Measurements from ENCODE around the gene MARVELD3.

MARVELD3 gene

DNA sequence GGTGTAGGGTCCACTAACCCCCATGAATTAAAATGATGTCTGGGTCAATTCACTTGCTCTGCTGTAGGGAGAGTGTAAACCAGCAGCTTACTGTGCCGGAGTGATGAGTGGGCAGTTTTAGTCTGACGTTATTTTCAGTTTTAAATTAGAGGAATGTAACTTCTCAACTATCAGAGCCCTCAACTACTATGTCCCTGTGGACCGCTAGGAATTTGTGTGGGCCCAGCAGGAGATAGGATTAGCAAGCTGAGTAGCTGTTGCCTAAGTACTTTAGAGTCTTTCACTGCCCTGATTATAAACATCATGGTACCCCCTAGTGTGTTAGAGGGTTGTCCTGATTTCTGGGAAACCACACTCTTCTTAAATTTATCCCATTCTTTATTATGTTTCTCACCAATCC lies 11.4 kb downstream of the MARVELD3 start:
- H3K4me3 ChIP-seq (ENCODE audit: low read depth, low read length), result no peak overlapping the region
- TF ChIP-seq, protein P1, sequence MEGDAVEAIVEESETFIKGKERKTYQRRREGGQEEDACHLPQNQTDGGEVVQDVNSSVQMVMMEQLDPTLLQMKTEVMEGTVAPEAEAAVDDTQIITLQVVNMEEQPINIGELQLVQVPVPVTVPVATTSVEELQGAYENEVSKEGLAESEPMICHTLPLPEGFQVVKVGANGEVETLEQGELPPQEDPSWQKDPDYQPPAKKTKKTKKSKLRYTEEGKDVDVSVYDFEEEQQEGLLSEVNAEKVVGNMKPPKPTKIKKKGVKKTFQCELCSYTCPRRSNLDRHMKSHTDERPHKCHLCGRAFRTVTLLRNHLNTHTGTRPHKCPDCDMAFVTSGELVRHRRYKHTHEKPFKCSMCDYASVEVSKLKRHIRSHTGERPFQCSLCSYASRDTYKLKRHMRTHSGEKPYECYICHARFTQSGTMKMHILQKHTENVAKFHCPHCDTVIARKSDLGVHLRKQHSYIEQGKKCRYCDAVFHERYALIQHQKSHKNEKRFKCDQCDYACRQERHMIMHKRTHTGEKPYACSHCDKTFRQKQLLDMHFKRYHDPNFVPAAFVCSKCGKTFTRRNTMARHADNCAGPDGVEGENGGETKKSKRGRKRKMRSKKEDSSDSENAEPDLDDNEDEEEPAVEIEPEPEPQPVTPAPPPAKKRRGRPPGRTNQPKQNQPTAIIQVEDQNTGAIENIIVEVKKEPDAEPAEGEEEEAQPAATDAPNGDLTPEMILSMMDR (IDR thresholded peaks at IDR 0.05; ENCODE audit: insufficient read depth, low read depth, low read length, missing control alignments), result no peak
- DNase-seq (ENCODE audit: low read depth), result no peak

DNA sequence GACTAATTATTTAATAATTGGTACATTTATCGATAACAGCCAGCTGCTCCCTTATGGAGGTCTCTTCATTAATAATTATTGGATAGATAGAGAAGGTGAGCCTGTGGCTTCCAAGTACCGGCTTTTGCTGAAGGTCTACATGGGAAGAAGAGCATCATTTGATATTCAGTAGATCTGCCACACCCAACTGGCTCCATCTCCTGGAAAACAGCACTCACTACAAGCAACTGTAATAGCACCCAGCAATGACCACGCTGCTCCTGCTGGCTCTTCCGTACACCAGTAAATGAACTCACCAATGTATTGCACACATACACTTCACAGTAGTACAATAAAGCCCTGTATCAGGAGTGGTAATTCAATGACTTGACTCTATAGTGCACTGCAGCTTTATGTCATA lies 19.5 kb downstream of the MARVELD3 start:
- no peak overlapping the region for H3K4me3 ChIP-seq (ENCODE audit: low read depth, low read length)
- TF ChIP-seq, protein P1 (IDR thresholded peaks at IDR 0.05; ENCODE audit: insufficient read depth, low read depth, low read length, missing control alignments), result peak; percentile 51
- DNase-seq (ENCODE audit: low read depth), result peak; percentile 44

DNA sequence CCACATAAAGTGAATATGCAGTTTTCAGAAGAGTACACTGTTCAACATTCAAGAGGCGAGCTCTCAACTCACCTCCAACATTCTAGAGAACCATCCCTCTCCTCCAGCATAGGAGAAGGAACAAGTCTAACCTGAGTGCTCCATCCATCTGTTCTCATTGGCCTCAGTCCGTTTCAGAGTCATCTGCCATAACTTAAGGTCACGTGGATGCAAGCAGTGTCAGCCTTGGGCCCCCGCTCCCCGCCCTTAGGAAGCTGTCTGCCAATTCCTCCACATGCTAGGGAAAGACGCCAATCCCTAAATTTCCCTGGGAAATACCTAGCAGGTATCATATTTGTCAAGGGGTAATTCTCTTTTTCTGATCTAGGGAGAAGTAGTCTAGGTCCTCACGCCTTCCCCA lies 21.4 kb downstream of the MARVELD3 start:
- no peak for DNase-seq (ENCODE audit: low read depth)
- no peak overlapping the region for H3K4me3 ChIP-seq (ENCODE audit: low read depth, low read length)
- TF ChIP-seq, protein P1 (IDR thresholded peaks at IDR 0.05; ENCODE audit: insufficient read depth, low read depth, low read length, missing control alignments), result no peak

DNA sequence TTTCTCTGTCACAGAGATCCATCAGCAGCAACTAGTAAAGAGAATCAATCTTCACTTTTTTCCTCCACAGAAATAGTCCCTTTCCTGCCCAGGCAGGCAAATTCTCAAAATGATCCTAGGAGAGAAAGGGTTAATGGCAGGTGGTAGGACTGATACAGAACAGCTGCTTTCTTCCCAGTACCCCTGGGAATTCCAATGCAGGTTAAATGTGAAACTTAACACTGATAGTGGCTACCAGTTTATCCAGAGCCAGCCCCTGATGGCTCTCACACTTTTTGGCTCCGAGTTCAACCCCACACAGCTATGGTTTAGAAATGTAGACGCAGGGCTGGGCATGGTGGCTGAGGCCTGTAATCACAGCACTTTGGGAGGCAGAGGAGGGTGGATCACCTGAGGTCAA lies 22.2 kb downstream of the MARVELD3 start:
- TF ChIP-seq, protein P1 (IDR thresholded peaks at IDR 0.05; ENCODE audit: insufficient read depth, low read depth, low read length, missing control alignments), result no peak
- no peak for DNase-seq (ENCODE audit: low read depth)
- H3K4me3 ChIP-seq (ENCODE audit: low read depth, low read length), result no peak overlapping the region

DNA sequence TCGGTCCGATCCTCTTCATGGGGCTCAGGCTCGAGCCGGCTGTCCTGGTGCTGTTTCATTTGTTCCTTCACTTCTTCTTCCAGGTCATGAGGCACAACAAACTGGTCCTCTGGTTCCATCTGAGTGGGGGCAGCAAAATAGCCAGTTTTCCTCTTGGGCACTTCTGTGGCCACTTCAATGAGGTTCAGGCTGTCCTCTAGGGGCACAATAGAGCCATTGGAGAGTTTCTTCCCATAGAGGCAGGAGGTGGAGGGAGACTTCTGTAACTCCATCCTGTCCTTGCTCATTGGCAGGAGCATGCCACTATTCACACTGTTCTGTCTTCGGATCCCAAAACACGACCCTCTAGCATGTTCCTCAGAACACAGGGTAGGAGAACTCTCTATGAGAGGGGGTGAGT lies 22.9 kb downstream of the MARVELD3 start:
- H3K4me3 ChIP-seq (ENCODE audit: low read depth, low read length), result no peak overlapping the region
- DNase-seq (ENCODE audit: low read depth), result no peak
- TF ChIP-seq, protein P1 (IDR thresholded peaks at IDR 0.05; ENCODE audit: insufficient read depth, low read depth, low read length, missing control alignments), result peak; percentile 38

DNA sequence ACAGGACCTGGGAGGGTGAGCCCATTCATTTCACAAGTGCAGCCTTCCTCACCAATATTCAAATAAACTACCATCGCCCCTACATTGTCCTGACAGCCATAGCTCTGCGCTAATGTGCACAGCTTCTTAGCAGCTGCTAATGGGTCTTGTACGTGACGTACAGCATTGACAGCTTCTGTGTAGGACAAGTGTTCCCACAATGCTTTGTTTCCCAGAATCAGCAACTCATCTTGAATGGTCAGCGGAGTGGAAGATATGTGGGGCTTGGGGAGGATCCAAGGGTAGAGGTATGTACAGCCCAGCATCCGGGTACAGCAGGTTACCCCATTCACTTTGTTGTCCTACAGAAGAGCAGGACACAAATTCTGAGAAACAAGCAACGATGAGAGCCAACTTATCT lies 23.7 kb downstream of the MARVELD3 start:
- TF ChIP-seq, protein P1 (IDR thresholded peaks at IDR 0.05; ENCODE audit: insufficient read depth, low read depth, low read length, missing control alignments), result no peak
- H3K4me3 ChIP-seq (ENCODE audit: low read depth, low read length), result no peak overlapping the region
- no peak for DNase-seq (ENCODE audit: low read depth)

DNA sequence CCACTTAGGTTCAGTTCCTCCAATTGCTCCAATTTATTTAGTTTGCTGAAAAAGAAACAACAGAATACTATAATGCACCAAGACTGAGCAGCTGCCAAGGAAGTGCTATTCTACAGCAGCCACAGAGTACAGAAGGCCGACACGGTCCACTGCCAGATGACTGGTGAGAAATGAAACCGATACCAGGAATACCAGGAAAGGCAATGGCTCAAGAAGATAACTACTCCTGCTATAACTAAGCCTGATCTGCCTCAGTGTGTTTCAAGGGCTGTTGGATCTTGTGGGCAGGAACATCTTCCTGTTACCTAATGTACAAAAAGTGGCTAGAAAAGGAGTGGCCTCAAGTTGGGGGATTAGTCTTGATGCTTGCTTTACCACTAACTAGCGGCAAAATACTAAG lies 32.8 kb downstream of the MARVELD3 start:
- TF ChIP-seq, protein P1 (IDR thresholded peaks at IDR 0.05; ENCODE audit: insufficient read depth, low read depth, low read length, missing control alignments), result no peak
- no peak overlapping the region for H3K4me3 ChIP-seq (ENCODE audit: low read depth, low read length)
- peak; percentile 37 for DNase-seq (ENCODE audit: low read depth)

Data from GM12865 (cell line).